ENCODE measurements around the gene SLC1A1. TPM values are rescaled to one million over a fixed set of nuclear protein-coding genes. Genes with fewer than 3 reads are reported as not detected.

Gene SLC1A1
- total RNA-seq, 3 donors from 2014 or later, result 3.4 to 13.1 (median 7.3) TPM

- H3K27me3 ChIP-seq, result no peaks in the 10 kb centered on the region
- no peak overlapping the region for H3K4me3 ChIP-seq
- H3K4me1 ChIP-seq, result peaks cover 2 to 15% of the 10 kb centered on the region in 2 donors
- TF ChIP-seq POLR2A (IDR thresholded peaks at IDR 0.05) (no peak), POLR2AphosphoS5 (IDR thresholded peaks at IDR 0.05) (no peak)
- TF ChIP-seq, protein P1, sequence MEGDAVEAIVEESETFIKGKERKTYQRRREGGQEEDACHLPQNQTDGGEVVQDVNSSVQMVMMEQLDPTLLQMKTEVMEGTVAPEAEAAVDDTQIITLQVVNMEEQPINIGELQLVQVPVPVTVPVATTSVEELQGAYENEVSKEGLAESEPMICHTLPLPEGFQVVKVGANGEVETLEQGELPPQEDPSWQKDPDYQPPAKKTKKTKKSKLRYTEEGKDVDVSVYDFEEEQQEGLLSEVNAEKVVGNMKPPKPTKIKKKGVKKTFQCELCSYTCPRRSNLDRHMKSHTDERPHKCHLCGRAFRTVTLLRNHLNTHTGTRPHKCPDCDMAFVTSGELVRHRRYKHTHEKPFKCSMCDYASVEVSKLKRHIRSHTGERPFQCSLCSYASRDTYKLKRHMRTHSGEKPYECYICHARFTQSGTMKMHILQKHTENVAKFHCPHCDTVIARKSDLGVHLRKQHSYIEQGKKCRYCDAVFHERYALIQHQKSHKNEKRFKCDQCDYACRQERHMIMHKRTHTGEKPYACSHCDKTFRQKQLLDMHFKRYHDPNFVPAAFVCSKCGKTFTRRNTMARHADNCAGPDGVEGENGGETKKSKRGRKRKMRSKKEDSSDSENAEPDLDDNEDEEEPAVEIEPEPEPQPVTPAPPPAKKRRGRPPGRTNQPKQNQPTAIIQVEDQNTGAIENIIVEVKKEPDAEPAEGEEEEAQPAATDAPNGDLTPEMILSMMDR (IDR thresholded peaks at IDR 0.05), result no peak
- no peak for DNase-seq (ENCODE audit: low spot score in 2 of 2)
- no peaks in the 10 kb centered on the region for H3K9me3 ChIP-seq
- intact Hi-C loops (cut with DNase I; ENCODE audit: low total_unique reads), result no loop called here
- H3K36me3 ChIP-seq, result no peaks in the 10 kb centered on the region
- no peak overlapping the region for H3K27ac ChIP-seq
Observed at GRCh38 chr9:4592886-4593285, 102.6 kb downstream of the SLC1A1 start.

DNA sequence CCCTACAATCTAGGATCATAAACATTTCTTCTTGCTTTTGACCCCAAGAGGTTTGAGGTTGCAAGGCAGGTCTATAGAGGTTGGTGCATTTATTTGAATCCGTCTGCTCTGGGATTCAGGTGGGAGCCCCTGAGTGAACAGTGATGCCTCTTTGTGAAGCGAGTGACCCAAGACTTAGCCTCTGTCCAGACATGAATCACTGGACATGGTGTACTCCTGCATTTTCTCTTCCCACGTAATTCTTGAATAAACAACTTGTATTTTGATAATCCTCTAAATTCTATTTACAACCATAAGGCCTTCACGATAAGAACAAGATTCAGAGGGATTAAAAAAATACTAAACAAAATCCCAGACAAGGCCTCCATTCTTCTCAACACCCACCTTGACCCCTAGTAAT, 104.3 kb downstream of the SLC1A1 start:
- DNase-seq (ENCODE audit: low spot score in 2 of 2), result no peak
- Histone ChIP-seq H3K27me3 (no peaks in the 10 kb centered on the region), H3K36me3 (no peaks in the 10 kb centered on the region), H3K27ac (no peak overlapping the region), H3K9me3 (no peaks in the 10 kb centered on the region), H3K4me3 (no peak overlapping the region), H3K4me1 (peaks cover 2 to 15% of the 10 kb centered on the region in 2 donors)
- intact Hi-C loops (cut with DNase I; ENCODE audit: low total_unique reads), result no loop called here
- TF ChIP-seq POLR2A (IDR thresholded peaks at IDR 0.05) (no peak), POLR2AphosphoS5 (IDR thresholded peaks at IDR 0.05) (no peak)
- TF ChIP-seq, protein P1 (IDR thresholded peaks at IDR 0.05), result no peak

- Histone ChIP-seq H3K4me3 (no peak overlapping the region), H3K9me3 (no peaks in the 10 kb centered on the region), H3K27me3 (no peaks in the 10 kb centered on the region), H3K4me1 (peaks cover 2 to 15% of the 10 kb centered on the region in 2 donors), H3K36me3 (no peaks in the 10 kb centered on the region), H3K27ac (no peak overlapping the region)
- no peak for TF ChIP-seq POLR2A (IDR thresholded peaks at IDR 0.05)
- TF ChIP-seq, protein P1 (IDR thresholded peaks at IDR 0.05), result no peak
- TF ChIP-seq POLR2AphosphoS5 (IDR thresholded peaks at IDR 0.05), result no peak
- intact Hi-C loops (cut with DNase I; ENCODE audit: low total_unique reads), result no loop called here
- DNase-seq (ENCODE audit: low spot score in 2 of 2), result no peak
Observed at GRCh38 chr9:4594994-4595393, 104.7 kb downstream of the SLC1A1 start.

DNA sequence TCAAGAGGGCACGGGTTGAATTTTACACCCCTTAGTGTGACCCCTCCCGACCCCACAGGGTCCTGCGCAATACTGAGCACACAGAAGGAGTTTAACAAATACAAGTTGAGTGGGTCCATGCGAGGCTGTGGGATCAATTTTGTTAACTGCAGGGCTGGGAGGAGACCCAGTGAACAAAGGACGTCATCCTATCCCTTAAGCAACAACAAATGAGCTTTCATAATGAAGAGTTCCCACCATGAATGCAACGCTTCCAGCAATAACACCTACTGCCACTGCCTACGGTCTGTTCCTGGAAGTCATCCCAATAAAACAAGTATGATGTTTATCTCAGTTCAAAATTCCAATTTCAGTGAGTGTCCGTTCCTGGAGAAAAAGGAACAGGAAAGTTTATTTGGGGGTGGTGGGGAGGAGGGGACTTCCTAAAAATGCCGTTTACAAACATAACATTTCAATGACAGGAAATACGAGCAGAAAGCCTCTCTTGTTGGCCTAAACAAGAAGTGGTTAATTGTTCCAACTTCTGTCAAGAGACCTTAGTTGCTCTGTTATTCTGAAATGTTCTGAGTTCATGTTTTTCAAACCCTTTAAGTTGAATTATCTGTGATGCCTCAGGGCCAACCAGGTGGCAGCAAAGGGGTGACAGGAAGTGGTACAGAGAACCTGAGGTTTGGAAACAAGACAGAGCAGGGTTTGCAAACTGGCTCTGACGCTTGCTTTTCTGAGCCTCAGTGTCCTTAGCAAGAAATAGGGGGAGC, 106.1 kb downstream of the SLC1A1 start:
- Histone ChIP-seq H3K27ac (peak overlapping the region; percentile 59 to 78), H3K36me3 (no peaks in the 10 kb centered on the region), H3K9me3 (no peaks in the 10 kb centered on the region), H3K27me3 (no peaks in the 10 kb centered on the region), H3K4me3 (peak overlapping the region in 1 of 3 donors; percentile 2), H3K4me1 (peaks cover 0 to 7% of the 10 kb centered on the region in 2 donors)
- TF ChIP-seq POLR2AphosphoS5 (IDR thresholded peaks at IDR 0.05) (no peak), POLR2A (IDR thresholded peaks at IDR 0.05) (no peak)
- TF ChIP-seq, protein P1 (IDR thresholded peaks at IDR 0.05), result no peak
- no peak for DNase-seq (ENCODE audit: low spot score in 2 of 2)
- intact Hi-C loops (cut with DNase I; ENCODE audit: low total_unique reads), result no loop called here

DNA sequence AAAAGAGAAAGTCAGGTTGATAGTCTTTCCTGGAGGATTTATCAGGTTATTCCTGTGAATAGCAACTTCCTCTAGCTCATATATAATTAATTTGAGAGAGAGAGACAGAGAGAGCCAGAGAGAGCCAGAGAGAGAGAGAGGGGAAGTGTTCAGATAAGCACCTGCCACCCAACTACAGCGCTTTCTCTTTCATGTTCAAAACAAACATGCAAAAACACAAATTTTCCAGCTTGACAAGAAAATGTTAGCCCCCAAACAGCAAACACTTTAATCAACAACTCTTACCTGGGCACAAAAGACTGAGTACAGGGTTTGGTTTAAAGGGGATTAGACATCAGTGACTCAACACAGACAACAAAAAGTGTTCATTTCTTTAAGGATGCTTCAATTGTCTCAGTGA, 110.1 kb downstream of the SLC1A1 start:
- no peak for DNase-seq (ENCODE audit: low spot score in 2 of 2)
- intact Hi-C loops (cut with DNase I; ENCODE audit: low total_unique reads), result no loop called here
- TF ChIP-seq, protein P1 (IDR thresholded peaks at IDR 0.05), result no peak
- TF ChIP-seq POLR2A (IDR thresholded peaks at IDR 0.05) (no peak), POLR2AphosphoS5 (IDR thresholded peaks at IDR 0.05) (no peak)
- Histone ChIP-seq H3K27ac (no peak overlapping the region), H3K4me3 (no peak overlapping the region), H3K27me3 (no peaks in the 10 kb centered on the region), H3K9me3 (no peaks in the 10 kb centered on the region), H3K4me1 (peaks cover 0 to 7% of the 10 kb centered on the region in 2 donors), H3K36me3 (no peaks in the 10 kb centered on the region)

Data from breast epithelium (tissue), 4 donors.